Suppressor macrophage treated with lipopolysaccharide for 4 hours (primary cell): Measurements from ENCODE around the gene PRR35.

Source experiments
- DNase-seq: peaks from one replicate; pipeline ENCODE4 v3.0.0-alpha.2; 2020

PRR35 gene

GRCh38 chr16:598823-599739 lies 38.9 kb downstream of the PRR35 start:
- no peak for DNase-seq

DNA sequence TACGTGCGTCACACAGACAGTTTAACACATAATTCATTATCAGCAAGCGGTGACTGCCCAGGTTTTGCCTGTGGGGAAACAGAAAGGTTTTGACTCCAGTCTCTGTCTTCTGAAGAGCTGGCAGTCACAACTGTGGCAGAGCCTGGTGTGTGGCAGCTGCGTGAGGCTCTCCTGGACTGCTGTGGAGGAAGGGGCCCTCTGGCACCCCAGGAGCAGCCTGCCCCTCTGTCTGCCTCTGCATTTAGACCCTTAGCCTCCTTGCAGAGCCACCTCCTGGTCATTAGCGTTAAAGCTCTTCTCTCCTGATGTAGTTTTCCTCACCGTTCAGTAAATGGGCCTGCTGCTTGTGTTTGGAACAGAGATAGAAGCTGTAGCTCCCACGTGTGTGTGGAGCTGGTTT lies 40.6 kb downstream of the PRR35 start:
- DNase-seq = no peak

GRCh38 chr16:603933-604332 lies 43.7 kb downstream of the PRR35 start:
- no peak for DNase-seq

DNA sequence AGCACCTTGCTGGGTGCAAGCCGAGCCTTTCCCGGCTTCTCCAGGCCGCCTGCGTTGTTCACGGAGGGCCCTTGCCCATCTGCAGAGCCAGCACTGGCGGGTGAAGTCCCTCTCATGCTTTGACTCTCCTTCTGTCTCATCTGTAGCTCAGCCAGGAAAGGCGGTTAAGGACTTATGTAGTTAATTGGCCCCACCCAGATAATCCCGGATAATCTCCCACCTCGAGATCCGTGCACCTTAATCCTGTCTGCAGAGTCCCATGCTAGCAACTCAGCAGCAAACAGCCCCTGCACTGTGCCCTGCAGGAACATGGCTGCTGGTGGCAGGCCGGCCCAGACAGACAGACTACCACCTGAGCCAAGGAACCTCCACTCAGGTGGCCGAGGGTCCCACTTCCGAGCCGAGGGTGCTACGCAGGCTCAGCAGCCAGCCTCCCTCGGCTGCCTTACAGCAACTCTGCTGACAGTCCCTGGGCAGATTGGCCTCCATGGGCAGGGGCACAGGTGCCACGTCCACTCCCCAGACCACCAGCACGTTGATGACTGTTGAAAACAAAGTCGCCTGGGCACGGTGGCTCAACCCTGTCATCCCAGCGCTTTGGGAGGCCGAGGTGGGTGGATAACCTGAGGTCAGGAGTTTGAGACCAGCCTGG lies 46.6 kb downstream of the PRR35 start:
- DNase-seq = no peak

- DNase-seq = no peak
These were observed 47.8 kb downstream of the PRR35 start for GRCh38 chr16:608019-608418.

- DNase-seq = no peak
These were observed 49.1 kb downstream of the PRR35 start for GRCh38 chr16:609316-609715.

- no peak for DNase-seq
These were observed 49.8 kb downstream of the PRR35 start for GRCh38 chr16:609984-610383.

DNA sequence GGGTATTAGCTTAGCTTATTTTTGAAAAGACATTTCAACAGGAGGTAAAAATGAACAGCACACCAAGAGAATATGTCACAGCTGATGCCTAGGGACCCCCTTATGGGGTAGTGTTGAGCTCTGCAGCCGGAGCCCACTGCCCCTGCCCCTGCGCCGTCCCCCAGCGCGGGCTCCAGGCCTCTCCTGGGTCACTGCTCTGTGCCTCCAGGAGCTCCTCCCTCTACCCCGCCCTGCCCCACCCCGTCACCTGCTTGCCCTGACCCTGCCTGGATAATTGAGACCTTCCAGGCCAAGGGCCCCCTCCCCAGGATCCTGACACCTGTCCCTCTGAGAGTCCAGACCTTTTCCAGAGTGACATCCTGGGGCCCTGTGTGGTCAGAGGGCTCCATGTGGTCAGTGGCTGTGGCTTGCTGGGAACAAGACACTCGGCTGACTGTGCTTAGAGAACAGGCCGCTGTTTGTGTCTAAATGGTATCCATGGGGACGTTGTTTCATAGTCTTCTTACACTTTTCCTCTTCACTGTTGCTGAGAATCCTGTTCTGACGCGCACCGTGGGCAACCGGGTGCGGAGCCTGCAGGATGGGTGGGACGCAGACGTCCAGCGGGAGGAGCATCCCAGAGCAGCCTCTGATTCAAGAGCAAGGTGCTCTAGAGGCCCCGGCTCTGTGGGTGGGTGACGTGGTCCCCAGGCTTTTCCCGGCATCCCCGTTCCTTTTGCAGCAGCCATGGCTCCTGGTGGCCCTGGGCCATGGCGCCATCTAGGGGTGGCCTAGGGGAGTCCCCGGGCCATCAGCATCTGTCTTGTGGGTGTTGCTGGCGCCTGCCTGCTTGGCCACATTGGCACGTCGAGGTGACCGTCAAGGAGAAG lies 50.6 kb downstream of the PRR35 start:
- DNase-seq = peak; percentile 68

DNA sequence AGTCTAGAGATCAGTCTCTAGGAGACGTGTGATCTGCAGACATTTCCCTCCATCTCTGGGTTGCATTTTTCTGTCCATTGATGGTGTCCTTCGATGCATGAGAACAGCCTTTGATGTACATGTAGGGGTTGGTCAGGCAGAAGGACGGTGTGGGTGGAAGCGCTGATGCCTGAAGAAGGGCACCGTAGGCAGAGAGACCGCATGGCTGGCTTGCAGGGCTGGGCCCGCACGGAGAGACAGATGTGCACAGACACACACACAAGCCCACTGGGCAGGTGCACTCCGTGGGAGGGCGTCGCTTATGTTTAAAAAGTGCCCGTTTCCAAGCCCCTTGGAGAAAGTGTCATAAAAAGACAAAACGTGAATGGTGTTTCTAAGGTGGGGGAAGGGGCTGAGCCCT lies 54.9 kb downstream of the PRR35 start:
- DNase-seq = no peak
